Stimulated activated naive CD8-positive, alpha-beta T cell treated with anti-CD3 and anti-CD28 coated beads, Interleukin-15, amount 100 ng/mL, for 72 hours (primary cell): ENCODE measurements around the gene SS18.
"Not testable (repeated sequence)": the region's sequence is repeated elsewhere in the genome, so short reads cannot be mapped to it uniquely, and the experiment has no call there.

Source experiments
- ATAC-seq: fragments of 150-1000 bp; cut with Tn5 transposase; 2 replicates; pipeline ENCODE4 v1.10.0; 2021; ENCODE audit warnings: mild to moderate bottlenecking, moderate library complexity
- DNase-seq, 2 donors: peaks; one replicate each; pipeline ENCODE4 v3.0.0; 2021 to 2022
- H3K27ac Mint-ChIP-seq, 2 donors: one replicate each; pipeline ENCODE4 v1.8.0; 2022; ENCODE audit warnings: mild to moderate bottlenecking in 2 of 2, mixed read lengths in 2 of 2, moderate library complexity in 2 of 2
- H3K27me3 Mint-ChIP-seq: one replicate; pipeline ENCODE4 v1.8.0; 2022; ENCODE audit warnings: mixed read lengths
- H3K4me1 Mint-ChIP-seq: one replicate; pipeline ENCODE4 v1.8.0; 2022; ENCODE audit warnings: mild to moderate bottlenecking, mixed read lengths
- H3K4me3 Mint-ChIP-seq, 2 donors: one replicate each; pipeline ENCODE4 v1.8.0; 2022; ENCODE audit warnings: mild to moderate bottlenecking in 2 of 2, mixed read lengths in 2 of 2, moderate library complexity in 1 of 2
- H3K9me3 Mint-ChIP-seq, 2 donors: one replicate each; pipeline ENCODE4 v1.8.0; 2022; ENCODE audit warnings: mixed read lengths in 2 of 2

SS18 gene, protein sequence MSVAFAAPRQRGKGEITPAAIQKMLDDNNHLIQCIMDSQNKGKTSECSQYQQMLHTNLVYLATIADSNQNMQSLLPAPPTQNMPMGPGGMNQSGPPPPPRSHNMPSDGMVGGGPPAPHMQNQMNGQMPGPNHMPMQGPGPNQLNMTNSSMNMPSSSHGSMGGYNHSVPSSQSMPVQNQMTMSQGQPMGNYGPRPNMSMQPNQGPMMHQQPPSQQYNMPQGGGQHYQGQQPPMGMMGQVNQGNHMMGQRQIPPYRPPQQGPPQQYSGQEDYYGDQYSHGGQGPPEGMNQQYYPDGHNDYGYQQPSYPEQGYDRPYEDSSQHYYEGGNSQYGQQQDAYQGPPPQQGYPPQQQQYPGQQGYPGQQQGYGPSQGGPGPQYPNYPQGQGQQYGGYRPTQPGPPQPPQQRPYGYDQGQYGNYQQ

DNA sequence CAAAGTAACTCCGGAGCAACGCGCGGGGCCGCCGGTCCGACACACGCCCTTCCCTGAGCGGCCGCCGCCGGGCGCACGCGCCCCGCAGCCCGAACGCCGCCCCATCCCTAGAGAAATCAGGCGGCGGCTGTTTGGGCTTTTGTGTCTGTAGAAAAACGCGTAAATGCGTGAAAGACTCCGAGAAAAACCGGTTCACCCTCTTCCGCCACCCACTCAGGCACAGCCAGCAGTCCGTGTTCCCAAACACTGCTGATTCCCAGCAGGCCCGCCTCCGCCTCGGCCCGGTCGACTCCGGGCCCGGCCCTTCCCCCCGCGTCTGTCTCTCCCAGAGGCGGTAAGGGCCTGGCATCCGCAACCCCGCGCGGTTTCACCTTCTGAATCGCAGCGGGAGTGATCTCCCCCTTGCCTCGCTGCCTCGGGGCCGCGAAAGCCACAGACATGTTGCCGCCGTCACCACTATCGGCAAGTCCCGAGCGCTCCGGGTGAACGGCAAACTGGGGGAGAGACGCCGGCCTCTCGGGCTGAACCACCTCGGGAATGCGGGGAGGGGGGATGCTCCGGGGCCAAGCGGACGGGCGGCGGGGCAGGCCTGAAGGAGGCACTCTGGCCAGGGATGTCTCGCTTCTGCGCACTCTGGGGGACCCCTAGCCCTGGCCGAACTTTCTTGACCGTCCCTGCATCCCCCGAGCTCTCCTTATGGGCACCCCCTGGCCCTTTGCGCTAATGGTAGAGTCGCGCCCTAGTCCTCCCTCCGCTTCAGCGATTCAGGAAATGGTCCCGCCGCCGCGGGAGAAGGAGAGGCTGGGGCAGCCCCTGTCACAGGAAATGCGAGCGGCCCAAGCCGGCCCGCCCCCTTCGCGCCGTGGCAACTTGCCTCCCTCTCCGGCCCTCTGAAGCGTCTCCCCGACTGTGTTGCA lies at the start of gene SS18:
TSS of gene SS18 (minus strand) at position 484 of the 917 bp plus-strand sequence. CDS start at position 440, 44 bp downstream.
- Mint-ChIP-seq H3K4me1 (peaks cover 29% of the 10 kb centered on the region), H3K9me3 (no peaks in the 10 kb centered on the region), H3K27ac (peak within 1 kb of the TSS; percentile 97 to 99), H3K4me3 (peak within 1 kb of the TSS; percentile 87 to 93), H3K27me3 (no peaks in the 10 kb centered on the region)
- DNase-seq (peak; percentile 90 to 95), ATAC-seq (peak; percentile 87)

DNA sequence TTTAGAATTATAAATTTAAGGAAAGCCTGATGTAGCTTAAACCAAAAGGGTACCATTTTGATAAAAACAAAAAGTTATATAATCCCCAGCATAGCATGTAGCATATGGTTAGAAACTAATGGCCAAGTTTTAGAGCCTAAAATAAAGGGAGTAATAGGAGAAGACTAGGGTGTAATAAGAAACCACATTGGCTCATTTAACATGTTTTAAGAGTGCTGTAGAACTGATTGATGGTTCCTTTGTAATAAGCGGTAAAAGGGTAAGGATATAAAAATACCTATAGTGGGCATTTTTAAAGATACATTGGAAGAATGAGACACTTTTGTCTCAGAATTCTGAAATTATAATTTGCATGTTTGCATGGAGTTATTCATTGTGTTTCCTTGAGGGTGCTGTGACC lies 45.1 kb upstream of the SS18 start:
- no peak overlapping the region for H3K27ac Mint-ChIP-seq
- no peaks in the 10 kb centered on the region for H3K4me1 Mint-ChIP-seq
- DNase-seq (no peak), ATAC-seq (no peak)
- H3K4me3 Mint-ChIP-seq, result no peak overlapping the region
- peaks cover 0 to 4% of the 10 kb centered on the region in 2 donors for H3K9me3 Mint-ChIP-seq
- H3K27me3 Mint-ChIP-seq, result no peaks in the 10 kb centered on the region

DNA sequence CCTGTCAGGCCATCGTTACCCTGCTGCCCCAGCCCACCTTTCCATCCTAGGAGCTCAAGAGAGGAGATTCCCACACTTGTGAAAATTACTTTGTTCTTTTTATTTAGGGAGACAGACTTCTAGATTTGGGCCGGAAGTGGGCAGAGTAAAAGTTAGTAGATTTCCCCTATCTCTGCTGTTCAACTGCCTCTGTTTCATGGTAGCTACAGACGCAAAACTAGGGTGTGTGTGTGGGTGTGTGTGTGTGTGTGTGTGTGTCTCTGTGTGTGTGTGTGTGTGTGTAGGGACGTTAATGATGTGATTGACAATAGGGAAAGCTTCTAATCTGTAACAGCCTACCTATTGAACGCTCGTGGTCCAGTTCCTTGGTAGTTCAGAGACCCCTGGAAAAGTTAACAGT lies 43.7 kb upstream of the SS18 start:
- no peaks in the 10 kb centered on the region for H3K27me3 Mint-ChIP-seq
- ATAC-seq, result peak; percentile 70
- DNase-seq, result no peak
- no peaks in the 10 kb centered on the region for H3K9me3 Mint-ChIP-seq
- H3K4me3 Mint-ChIP-seq, result peak overlapping the region; percentile 52 to 72
- H3K27ac Mint-ChIP-seq, result peak overlapping the region; percentile 59 to 86
- no peaks in the 10 kb centered on the region for H3K4me1 Mint-ChIP-seq

- no peaks in the 10 kb centered on the region for H3K9me3 Mint-ChIP-seq
- ATAC-seq (peak; percentile 93), DNase-seq (peak; percentile 25 to 67)
- peak within 1 kb of the TSS; percentile 76 to 86 for H3K27ac Mint-ChIP-seq
- H3K27me3 Mint-ChIP-seq, result no peaks in the 10 kb centered on the region
- no peaks in the 10 kb centered on the region for H3K4me1 Mint-ChIP-seq
- peak within 1 kb of the TSS; percentile 52 to 72 for H3K4me3 Mint-ChIP-seq
Measured at GRCh38 chr18:26133652-26134051, 43.2 kb upstream of the SS18 start, which contains the start of gene PSMA8. TSS of gene PSMA8 (plus strand) at chr18:26133869. CDS start at chr18:26133966, 97 bp downstream.

- H3K27me3 Mint-ChIP-seq, H3K4me3 Mint-ChIP-seq, ATAC-seq, DNase-seq, H3K4me1 Mint-ChIP-seq, H3K27ac Mint-ChIP-seq: not testable (repeated sequence)
- H3K9me3 Mint-ChIP-seq, result peaks cover 8 to 11% of the 10 kb centered on the region in 2 donors
Measured at GRCh38 chr18:26128192-26128591, 37.8 kb upstream of the SS18 start.

- DNase-seq, result no peak
- no peak overlapping the region for H3K27ac Mint-ChIP-seq
- no peak for ATAC-seq
- peaks cover 6% of the 10 kb centered on the region for H3K4me1 Mint-ChIP-seq
- peaks cover 12 to 15% of the 10 kb centered on the region in 2 donors for H3K9me3 Mint-ChIP-seq
- no peaks in the 10 kb centered on the region for H3K27me3 Mint-ChIP-seq
- no peak overlapping the region for H3K4me3 Mint-ChIP-seq
Measured at GRCh38 chr18:26127786-26128185, 37.4 kb upstream of the SS18 start.

GRCh38 chr18:26121994-26122393 lies 31.6 kb upstream of the SS18 start:
- H3K4me3 Mint-ChIP-seq, H3K27me3 Mint-ChIP-seq, ATAC-seq, DNase-seq, H3K27ac Mint-ChIP-seq: not testable (repeated sequence)
- peaks cover 10% of the 10 kb centered on the region for H3K4me1 Mint-ChIP-seq
- H3K9me3 Mint-ChIP-seq, result peaks cover 12 to 18% of the 10 kb centered on the region in 2 donors

DNA sequence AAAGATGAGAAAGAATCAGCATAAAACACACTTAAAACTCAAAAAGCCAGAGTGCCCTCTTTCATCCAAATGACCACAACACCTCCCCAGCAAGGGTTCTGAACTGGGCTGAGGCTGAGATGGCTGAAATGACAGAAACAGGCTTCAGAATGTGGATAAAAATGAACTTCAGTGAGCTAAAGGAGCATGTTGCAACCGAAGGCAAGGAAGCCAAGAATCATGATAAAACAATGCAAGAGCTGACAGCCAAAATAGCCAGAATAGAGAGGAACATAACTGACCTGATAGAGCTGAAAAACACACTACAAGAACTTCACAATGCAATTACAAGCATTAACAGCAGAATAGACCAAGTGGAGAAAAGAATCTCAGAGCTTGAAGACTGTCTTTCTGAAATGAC lies 31.1 kb upstream of the SS18 start:
- Mint-ChIP-seq H3K4me1 (peaks cover 11% of the 10 kb centered on the region), H3K27me3 (no peaks in the 10 kb centered on the region), H3K9me3 (peaks cover 12 to 18% of the 10 kb centered on the region in 2 donors), H3K4me3 (no peak overlapping the region), H3K27ac (peak overlapping the region in 1 of 2 donors; percentile 29)
- no peak for ATAC-seq
- DNase-seq, result no peak

GRCh38 chr18:26119246-26119645 lies 28.8 kb upstream of the SS18 start:
- Mint-ChIP-seq H3K27me3 (no peaks in the 10 kb centered on the region), H3K4me3 (no peak overlapping the region), H3K9me3 (peaks cover 12 to 18% of the 10 kb centered on the region in 2 donors), H3K27ac (peak overlapping the region in 1 of 2 donors; percentile 6), H3K4me1 (peaks cover 5% of the 10 kb centered on the region)
- DNase-seq, result no peak
- no peak for ATAC-seq

GRCh38 chr18:26104035-26104434 lies 13.6 kb upstream of the SS18 start:
- Mint-ChIP-seq H3K4me1 (peaks cover 7% of the 10 kb centered on the region), H3K9me3 (no peaks in the 10 kb centered on the region), H3K4me3 (no peak overlapping the region), H3K27me3 (no peaks in the 10 kb centered on the region), H3K27ac (no peak overlapping the region)
- no peak for ATAC-seq
- no peak for DNase-seq

- H3K27me3 Mint-ChIP-seq, result no peaks in the 10 kb centered on the region
- DNase-seq, result peak; percentile 21 to 38
- peak; percentile 75 for ATAC-seq
- H3K4me3 Mint-ChIP-seq, result no peak overlapping the region
- no peaks in the 10 kb centered on the region for H3K9me3 Mint-ChIP-seq
- H3K4me1 Mint-ChIP-seq, result peaks cover 7% of the 10 kb centered on the region
- no peak overlapping the region for H3K27ac Mint-ChIP-seq
Measured at GRCh38 chr18:26103579-26103978, 13.2 kb upstream of the SS18 start.

DNA sequence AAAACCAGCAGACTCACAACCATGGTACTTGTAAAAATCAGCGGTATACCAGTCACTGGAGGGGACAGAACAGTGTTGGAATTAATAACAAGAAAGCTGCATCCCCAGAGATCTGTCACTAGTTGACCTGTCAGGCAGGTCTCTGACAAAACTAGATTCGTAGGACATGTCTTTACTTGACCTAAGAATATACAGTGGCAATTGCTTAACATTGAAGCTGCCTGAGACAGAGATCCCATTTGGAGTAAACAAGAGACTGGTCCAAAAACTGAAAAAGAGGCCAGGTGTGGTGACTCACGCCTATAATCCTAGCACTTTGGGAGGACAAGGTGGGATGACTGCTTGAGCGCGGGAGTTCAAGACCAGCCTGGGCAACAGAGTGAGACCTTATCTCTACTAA lies 7.2 kb upstream of the SS18 start:
- no peak overlapping the region for H3K4me3 Mint-ChIP-seq
- ATAC-seq (no peak), DNase-seq (no peak)

DNA sequence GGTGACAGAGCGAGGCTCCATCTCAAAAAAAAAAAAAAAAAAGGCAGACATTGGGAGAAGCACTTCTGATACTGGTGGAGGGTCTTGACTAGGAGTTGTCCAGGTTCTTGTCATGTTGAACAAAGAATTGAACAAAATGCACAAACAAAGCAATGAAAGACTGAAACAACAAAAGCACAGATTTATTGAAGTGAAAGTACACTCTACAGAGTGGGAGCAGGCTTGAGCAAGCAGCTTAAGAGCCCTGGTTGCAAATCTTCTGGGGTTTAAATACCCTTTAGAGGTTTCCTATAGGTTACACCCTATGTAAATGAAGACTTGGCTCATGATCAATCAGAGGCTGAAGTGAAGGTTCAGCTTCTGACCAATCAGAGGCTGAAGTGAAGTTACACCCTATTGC lies 6.4 kb upstream of the SS18 start:
- H3K4me1 Mint-ChIP-seq, result peaks cover 7% of the 10 kb centered on the region
- no peak overlapping the region for H3K4me3 Mint-ChIP-seq

More for the DNA sequence above, 7.2 kb upstream of the SS18 start:
- H3K27ac Mint-ChIP-seq, result no peak overlapping the region
- H3K27me3 Mint-ChIP-seq, result no peaks in the 10 kb centered on the region
- H3K4me1 Mint-ChIP-seq, result peaks cover 7% of the 10 kb centered on the region
- no peaks in the 10 kb centered on the region for H3K9me3 Mint-ChIP-seq

GRCh38 chr18:26091047-26091630 lies 726 bp upstream of the SS18 start:
- H3K27me3 Mint-ChIP-seq, result no peaks in the 10 kb centered on the region
- H3K27ac Mint-ChIP-seq, result peak overlapping the region; percentile 97 to 99
- peak overlapping the region; percentile 87 to 93 for H3K4me3 Mint-ChIP-seq
- H3K9me3 Mint-ChIP-seq, result no peaks in the 10 kb centered on the region
- peaks cover 29% of the 10 kb centered on the region for H3K4me1 Mint-ChIP-seq
- ATAC-seq, result peak; percentile 60
- DNase-seq, result no peak

More for the DNA sequence above, 6.4 kb upstream of the SS18 start:
- Mint-ChIP-seq H3K27ac (peak overlapping the region in 1 of 2 donors; percentile 74), H3K27me3 (no peaks in the 10 kb centered on the region), H3K9me3 (no peaks in the 10 kb centered on the region)
- ATAC-seq (no peak), DNase-seq (no peak)
